Left forelimb (tissue), 1 donor: ENCODE results near the gene FBXO17.

ENCODE experiments used
- DNase-seq: peaks from one replicate; pipeline ENCODE4 v3.0.0-alpha.2; 2018; ENCODE audit warnings: low spot score

FBXO17 gene

GRCh38 chr19:38891771-38892170 lies 83.8 kb downstream of the FBXO17 start:
- DNase-seq = no peak
